OCI-LY7 (cell line): Measurements from ENCODE around the gene VIPR2. TPM values are rescaled to one million over a fixed set of nuclear protein-coding genes. Genes with fewer than 3 reads are reported as not detected.

Experiments
- BruUV-seq: library from RNA; stranded (reverse); fragments of 400-500 nt; replicated peaks from 2 replicates; lab custom pipeline; 2021; lab: Mats Ljungman, UMichigan
- CTCF ChIA-PET: fragments of 300-600 bp; sonication (Branson Sonifier 250); formaldehyde crosslinking; loops from one replicate; lab custom pipeline; 2022; ENCODE audit warnings: antibody characterized with exemption; ENCODE audit not compliant: unreplicated experiment; lab: Charles Lee
- POLR2A ChIA-PET: fragments of 300-600 bp; sonication (Branson Sonifier 250); formaldehyde crosslinking; loops from one replicate; lab custom pipeline; 2022; ENCODE audit warnings: antibody characterized with exemption; lab: Charles Lee
- DNase-seq: peaks from one replicate; pipeline ENCODE4 v3.0.0-alpha.2; 2015; ENCODE audit warnings: low spot score
- H2AFZ ChIP-seq: fragments of 200-600 bp; sonication (generic), shearing (Covaris generic); 2 replicates; pipeline ENCODE4 v1.6.1; 2014; ENCODE audit warnings: mild to moderate bottlenecking, antibody characterized with exemption, low read length, moderate library complexity
- H3K27ac ChIP-seq: fragments of 200-600 bp; sonication (generic); 2 replicates; pipeline ENCODE4 v1.5.1; 2014; ENCODE audit warnings: mixed run types, low read depth, mild to moderate bottlenecking, moderate library complexity, low read length, inconsistent platforms; ENCODE audit not compliant: poor library complexity, severe bottlenecking
- H3K36me3 ChIP-seq: fragments of 200-600 bp; sonication (generic); 2 replicates; pipeline ENCODE4 v1.6.1; 2014; ENCODE audit warnings: mild to moderate bottlenecking, antibody characterized with exemption, low read length, moderate library complexity, mixed read lengths; ENCODE audit not compliant: insufficient read depth
- H3K4me1 ChIP-seq: fragments of 200-600 bp; sonication (generic); 2 replicates; pipeline ENCODE4 v1.5.1; 2014; ENCODE audit warnings: mild to moderate bottlenecking, low read length; ENCODE audit not compliant: insufficient read depth, poor library complexity, severe bottlenecking
- H3K4me2 ChIP-seq: fragments of 200-600 bp; sonication (generic); 2 replicates; pipeline ENCODE4 v1.6.1; 2014; ENCODE audit warnings: mild to moderate bottlenecking, low read length
- H3K4me3 ChIP-seq: fragments of 200-600 bp; sonication (generic); 2 replicates; pipeline ENCODE4 v1.5.1; 2014; ENCODE audit warnings: mild to moderate bottlenecking, low read depth, low read length; ENCODE audit not compliant: poor library complexity, severe bottlenecking
- H3K79me2 ChIP-seq: fragments of 200-600 bp; sonication (generic); 2 replicates; pipeline ENCODE4 v1.6.1; 2016; ENCODE audit warnings: low read depth, mild to moderate bottlenecking, low read length, moderate library complexity, mixed read lengths; ENCODE audit not compliant: insufficient read depth
- H3K9me2 ChIP-seq: fragments of 200-600 bp; sonication (generic); 2 replicates; pipeline ENCODE4 v1.6.1; 2016; ENCODE audit warnings: mild to moderate bottlenecking, low read length, mixed read lengths; ENCODE audit not compliant: insufficient read depth
- H3K9me3 ChIP-seq: fragments of 200-600 bp; sonication (generic); 2 replicates; pipeline ENCODE4 v1.6.1; 2014; ENCODE audit warnings: mild to moderate bottlenecking, mixed run types, low read length, mixed read lengths
- H4K20me1 ChIP-seq: fragments of 200-600 bp; sonication (generic); 2 replicates; pipeline ENCODE4 v1.6.1; 2014; ENCODE audit warnings: mild to moderate bottlenecking, antibody characterized with exemption, low read length, moderate library complexity, mixed read lengths; ENCODE audit not compliant: insufficient read depth
- CTCF ChIP-seq: fragments of 200-600 bp; sonication (generic); conservative IDR thresholded peaks from 2 replicates; pipeline ENCODE4 v1.5.1; 2014; ENCODE audit warnings: mild to moderate bottlenecking, antibody characterized with exemption, low read length, moderate library complexity, mixed read lengths
- EZH2phosphoT487 ChIP-seq: fragments of 200-600 bp; sonication (generic); IDR thresholded peaks from 2 replicates; pipeline ENCODE4 v1.6.1; 2018; ENCODE audit warnings: low read depth, borderline replicate concordance, mild to moderate bottlenecking, mixed run types, antibody characterized with exemption, low read length, moderate library complexity, mixed read lengths
- intact Hi-C: fragments of 100-400 bp; cut with micrococcal nuclease; formaldehyde crosslinking; loops from one replicate; pipeline ENCODE4 v1.10.0; 2022; ENCODE audit not compliant: unreplicated experiment
- total RNA-seq, 2 experiments: library from RNA; depleted of rRNA in 1 of 2; stranded (reverse); fragments of >200 nt in 1 of 2; shearing (Covaris generic) in 1 of 2; gene quantifications; 2 replicates each; pipeline ENCODE4 v1.2.3, GENCODE V29; 2014 to 2022

Gene VIPR2
- total RNA-seq, 2 experiments from 2014 or later, result not detected

- Histone ChIP-seq H3K4me3 (no peak overlapping the region), H3K4me2 (no peak overlapping the region), H4K20me1 (no peaks in the 10 kb centered on the region), H3K79me2 (no peaks in the 10 kb centered on the region), H3K9me2 (no peaks in the 10 kb centered on the region), H3K9me3 (no peaks in the 10 kb centered on the region), H2AFZ (no peak overlapping the region), H3K27ac (no peak overlapping the region), H3K36me3 (no peaks in the 10 kb centered on the region), H3K4me1 (no peaks in the 10 kb centered on the region)
- ChIA-PET POLR2A (no interaction called here), CTCF (no interaction called here)
- TF ChIP-seq EZH2phosphoT487, result no peak
- TF ChIP-seq CTCF, result no peak
- no TSS peak for BruUV-seq
- intact Hi-C loops, result no loop called here
- no peak for DNase-seq
Measured at GRCh38 chr7:159032753-159033472, 111.8 kb downstream of the VIPR2 start.

GRCh38 chr7:159032322-159032721 lies 112.3 kb downstream of the VIPR2 start:
- H3K4me3 ChIP-seq, result no peak overlapping the region
- ChIA-PET CTCF (no interaction called here), POLR2A (no interaction called here)
- intact Hi-C loops, result no loop called here
- no peak overlapping the region for H3K4me2 ChIP-seq
- H3K9me3 ChIP-seq, result no peaks in the 10 kb centered on the region
- H2AFZ ChIP-seq, result no peak overlapping the region
- no peaks in the 10 kb centered on the region for H3K9me2 ChIP-seq
- no peaks in the 10 kb centered on the region for H3K36me3 ChIP-seq
- TF ChIP-seq EZH2phosphoT487 (no peak), CTCF (no peak)
- H3K4me1 ChIP-seq, result no peaks in the 10 kb centered on the region
- no peaks in the 10 kb centered on the region for H3K79me2 ChIP-seq
- no peaks in the 10 kb centered on the region for H4K20me1 ChIP-seq
- no TSS peak for BruUV-seq
- H3K27ac ChIP-seq, result no peak overlapping the region
- DNase-seq, result no peak

GRCh38 chr7:159031750-159032149 lies 112.9 kb downstream of the VIPR2 start:
- H3K9me3 ChIP-seq, result no peaks in the 10 kb centered on the region
- ChIA-PET CTCF (interaction anchor here (0.7 kb wide), 1 partner anchor 26 kb away, joined by 7 read pairs; no protein-coding TSS in a partner anchor), POLR2A (no interaction called here)
- BruUV-seq, result no TSS peak
- no peaks in the 10 kb centered on the region for H3K36me3 ChIP-seq
- no peak overlapping the region for H2AFZ ChIP-seq
- no peaks in the 10 kb centered on the region for H4K20me1 ChIP-seq
- H3K4me3 ChIP-seq, result no peak overlapping the region
- H3K4me1 ChIP-seq, result no peaks in the 10 kb centered on the region
- no peaks in the 10 kb centered on the region for H3K9me2 ChIP-seq
- H3K4me2 ChIP-seq, result no peak overlapping the region
- intact Hi-C loops, result no loop called here
- DNase-seq, result no peak
- no peak overlapping the region for H3K27ac ChIP-seq
- no peaks in the 10 kb centered on the region for H3K79me2 ChIP-seq
- no peak for TF ChIP-seq CTCF
- TF ChIP-seq EZH2phosphoT487, result no peak
